BE2C (cell line): ENCODE results near the gene C3.
"Not testable (repeated sequence)": the region's sequence is repeated elsewhere in the genome, so short reads cannot be mapped to it uniquely, and the experiment has no call there.

ENCODE experiments used
- DNase-seq: peaks from one replicate; pipeline ENCODE4 v3.0.0-alpha.2; 2020
- H3K27me3 ChIP-seq: fragments of 250-450 bp; sonication (Bioruptor Pico); 2 replicates; pipeline ENCODE4 v1.5.1; 2020; ENCODE audit warnings: mild to moderate bottlenecking
- H3K36me3 ChIP-seq: fragments of 250-450 bp; sonication (Bioruptor Pico); 2 replicates; pipeline ENCODE4 v1.5.1; 2020; ENCODE audit warnings: mild to moderate bottlenecking
- H3K4me1 ChIP-seq: fragments of 250-450 bp; sonication (Bioruptor Pico); 2 replicates; pipeline ENCODE4 v1.5.1; 2020
- H3K4me3 ChIP-seq: 2 replicates; pipeline ENCODE4 v1.5.1; 2011; ENCODE audit warnings: low read depth, low read length
- H3K9me3 ChIP-seq: fragments of 250-450 bp; sonication (Bioruptor Pico); 2 replicates; pipeline ENCODE4 v1.5.1; 2020
- TF ChIP-seq, protein P1 (sequence below): IDR thresholded peaks from 2 replicates; pipeline ENCODE4 v1.5.1; 2012; ENCODE audit warnings: mild to moderate bottlenecking, low read depth, low read length

Gene C3

GRCh38 chr19:6712231-6712630 is 8.2 kb downstream of the C3 start:
- no peak overlapping the region for H3K4me3 ChIP-seq
- no peaks in the 10 kb centered on the region for H3K9me3 ChIP-seq
- H3K27me3 ChIP-seq: peaks cover 6% of the 10 kb centered on the region; the same call in 1 of the 2 replicates
- H3K4me1 ChIP-seq: no peaks in the 10 kb centered on the region
- no peaks in the 10 kb centered on the region for H3K36me3 ChIP-seq
- DNase-seq: no peak
- TF ChIP-seq, protein P1, sequence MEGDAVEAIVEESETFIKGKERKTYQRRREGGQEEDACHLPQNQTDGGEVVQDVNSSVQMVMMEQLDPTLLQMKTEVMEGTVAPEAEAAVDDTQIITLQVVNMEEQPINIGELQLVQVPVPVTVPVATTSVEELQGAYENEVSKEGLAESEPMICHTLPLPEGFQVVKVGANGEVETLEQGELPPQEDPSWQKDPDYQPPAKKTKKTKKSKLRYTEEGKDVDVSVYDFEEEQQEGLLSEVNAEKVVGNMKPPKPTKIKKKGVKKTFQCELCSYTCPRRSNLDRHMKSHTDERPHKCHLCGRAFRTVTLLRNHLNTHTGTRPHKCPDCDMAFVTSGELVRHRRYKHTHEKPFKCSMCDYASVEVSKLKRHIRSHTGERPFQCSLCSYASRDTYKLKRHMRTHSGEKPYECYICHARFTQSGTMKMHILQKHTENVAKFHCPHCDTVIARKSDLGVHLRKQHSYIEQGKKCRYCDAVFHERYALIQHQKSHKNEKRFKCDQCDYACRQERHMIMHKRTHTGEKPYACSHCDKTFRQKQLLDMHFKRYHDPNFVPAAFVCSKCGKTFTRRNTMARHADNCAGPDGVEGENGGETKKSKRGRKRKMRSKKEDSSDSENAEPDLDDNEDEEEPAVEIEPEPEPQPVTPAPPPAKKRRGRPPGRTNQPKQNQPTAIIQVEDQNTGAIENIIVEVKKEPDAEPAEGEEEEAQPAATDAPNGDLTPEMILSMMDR: no peak

GRCh38 chr19:6711605-6712004 is 8.8 kb downstream of the C3 start:
- Histone ChIP-seq H3K4me1 (no peaks in the 10 kb centered on the region), H3K27me3 (peaks cover 6% of the 10 kb centered on the region; the same call in 1 of the 2 replicates), H3K4me3 (no peak overlapping the region), H3K36me3 (no peaks in the 10 kb centered on the region), H3K9me3 (no peaks in the 10 kb centered on the region)
- no peak for DNase-seq
- TF ChIP-seq, protein P1: no peak

GRCh38 chr19:6711078-6711361 is 9.4 kb downstream of the C3 start:
- Histone ChIP-seq H3K4me3 (no peak overlapping the region), H3K36me3 (no peaks in the 10 kb centered on the region), H3K9me3 (no peaks in the 10 kb centered on the region), H3K27me3 (peaks cover 6% of the 10 kb centered on the region; the same call in 1 of the 2 replicates), H3K4me1 (no peaks in the 10 kb centered on the region)
- DNase-seq: no peak
- TF ChIP-seq, protein P1: no peak

DNA sequence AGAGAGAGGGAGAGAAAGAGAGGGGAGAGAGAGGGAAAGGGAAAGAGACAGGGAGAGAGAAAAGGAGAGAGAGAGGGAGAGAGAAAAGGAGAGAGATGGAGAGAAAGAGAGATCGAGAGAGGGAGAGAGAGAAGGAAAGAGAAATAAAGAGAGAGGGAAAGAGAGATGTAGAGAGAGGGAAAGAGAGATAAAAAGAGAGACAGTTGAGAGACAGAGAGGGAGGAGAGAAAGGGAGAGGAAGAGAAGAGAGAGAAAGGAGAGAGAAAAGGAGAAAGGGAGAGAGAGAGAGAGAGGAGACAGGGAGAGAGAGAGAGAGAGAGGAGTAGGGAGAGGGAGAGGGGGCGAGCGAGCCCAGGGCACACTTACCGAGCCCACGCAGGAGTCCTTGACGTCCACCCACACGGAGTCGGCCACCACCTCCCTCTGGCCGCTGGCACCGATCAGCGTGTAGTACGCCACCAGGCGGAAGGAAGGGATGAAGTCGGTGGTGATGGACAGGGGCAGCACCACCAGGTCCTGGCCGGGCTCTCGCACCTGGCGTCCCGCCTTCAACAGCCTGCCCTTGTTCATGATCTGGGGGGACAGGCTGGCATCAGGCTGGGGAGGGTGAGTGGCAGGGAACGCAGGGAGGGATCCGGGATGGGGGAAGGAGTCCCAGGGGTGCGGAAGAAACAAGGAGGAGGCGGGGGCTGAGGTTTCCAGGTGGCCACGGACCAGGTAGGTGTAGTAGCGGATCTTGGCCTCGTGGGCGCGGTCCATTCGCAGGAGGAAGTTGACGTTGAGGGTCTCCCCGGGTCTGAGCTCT is 10.0 kb downstream of the C3 start:
- Histone ChIP-seq H3K36me3 (no peaks in the 10 kb centered on the region), H3K4me3 (no peak overlapping the region), H3K4me1 (no peaks in the 10 kb centered on the region), H3K27me3 (peaks cover 6% of the 10 kb centered on the region; the same call in 1 of the 2 replicates), H3K9me3 (no peaks in the 10 kb centered on the region)
- TF ChIP-seq, protein P1: no peak
- DNase-seq: no peak

GRCh38 chr19:6709549-6709948 is 10.9 kb downstream of the C3 start:
- H3K27me3 ChIP-seq: peaks cover 6% of the 10 kb centered on the region; the same call in 1 of the 2 replicates

GRCh38 chr19:6708913-6709312 is 11.5 kb downstream of the C3 start:
- not testable (repeated sequence) for H3K27me3 ChIP-seq, DNase-seq, H3K36me3 ChIP-seq

More at GRCh38 chr19:6709549-6709948, 10.9 kb downstream of the C3 start:
- H3K9me3 ChIP-seq: no peaks in the 10 kb centered on the region
- no peaks in the 10 kb centered on the region for H3K36me3 ChIP-seq
- DNase-seq: no peak
- H3K4me3 ChIP-seq: no peak overlapping the region
- TF ChIP-seq, protein P1: no peak
- no peaks in the 10 kb centered on the region for H3K4me1 ChIP-seq

More at GRCh38 chr19:6708913-6709312, 11.5 kb downstream of the C3 start:
- H3K4me1 ChIP-seq, H3K9me3 ChIP-seq, H3K4me3 ChIP-seq: not testable (repeated sequence)
